NCI-H2171 treated with DMSO at 0.1 percent for 48 hours (cell line): Measurements from ENCODE around the gene EFCAB12.

ENCODE experiments used
- DNase-seq: peaks from one replicate; lab custom pipeline; 2025; lab: John Stamatoyannopoulos, UW

Gene EFCAB12

GRCh38 chr3:129445471-129445870 is 17.0 kb upstream of the EFCAB12 start:
- DNase-seq, result peak; percentile 86

GRCh38 chr3:129442947-129443346 is 14.5 kb upstream of the EFCAB12 start:
- no peak for DNase-seq

GRCh38 chr3:129442486-129442885 is 14.1 kb upstream of the EFCAB12 start:
- DNase-seq, result no peak

GRCh38 chr3:129441782-129442181 is 13.3 kb upstream of the EFCAB12 start:
- peak; percentile 7 for DNase-seq

- no peak for DNase-seq
These were observed 12.8 kb upstream of the EFCAB12 start for GRCh38 chr3:129441215-129441614.

GRCh38 chr3:129440618-129441190 is 12.3 kb upstream of the EFCAB12 start:
- no peak for DNase-seq

GRCh38 chr3:129439817-129440617 is 11.6 kb upstream of the EFCAB12 start, which contains the start of the genes IFT122 and MBD4:
Gene IFT122 (plus strand): TSS chr3:129440224. CDS start chr3:129440331, 107 bp downstream.
Gene MBD4 (minus strand): TSS chr3:129439948. CDS start chr3:129439833, 115 bp downstream.
- DNase-seq, result peak; percentile 100

- DNase-seq, result peak; percentile 59
These were observed 10.9 kb upstream of the EFCAB12 start for GRCh38 chr3:129439226-129439816.

GRCh38 chr3:129435367-129435766 is 6.9 kb upstream of the EFCAB12 start:
- DNase-seq, result no peak

- DNase-seq, result no peak
These were observed 5.7 kb upstream of the EFCAB12 start for GRCh38 chr3:129434140-129434539.

GRCh38 chr3:129433565-129433964 is 5.1 kb upstream of the EFCAB12 start:
- DNase-seq, result no peak

GRCh38 chr3:129432671-129433070 is 4.2 kb upstream of the EFCAB12 start:
- no peak for DNase-seq

GRCh38 chr3:129432036-129432435 is 3.6 kb upstream of the EFCAB12 start:
- no peak for DNase-seq

- DNase-seq, result no peak
These were observed 1.2 kb upstream of the EFCAB12 start for GRCh38 chr3:129429602-129430001.

- DNase-seq, result no peak
These were observed 630 bp upstream of the EFCAB12 start for GRCh38 chr3:129429080-129429451.

- no peak for DNase-seq
These were observed 445 bp downstream of the EFCAB12 start for GRCh38 chr3:129428007-129428375.

GRCh38 chr3:129425619-129426018 is 2.8 kb downstream of the EFCAB12 start:
- no peak for DNase-seq

- no peak for DNase-seq
These were observed 3.2 kb downstream of the EFCAB12 start for GRCh38 chr3:129425213-129425612.

- DNase-seq, result no peak
These were observed 4.1 kb downstream of the EFCAB12 start for GRCh38 chr3:129424185-129424841.

- no peak for DNase-seq
These were observed 5.5 kb downstream of the EFCAB12 start for GRCh38 chr3:129422897-129423296.

GRCh38 chr3:129421988-129422745 is 6.3 kb downstream of the EFCAB12 start:
- no peak for DNase-seq
